HUES48 (cell line): Measurements from ENCODE around the gene HOXC12.

ENCODE experiments used
- H3K27ac ChIP-seq: one replicate; pipeline ENCODE4 v1.7.0; 2013; ENCODE audit warnings: low read depth, low read length, inconsistent platforms
- H3K27me3 ChIP-seq: 2 replicates; pipeline ENCODE4 v1.6.1; 2013; ENCODE audit warnings: mild to moderate bottlenecking, low read length; ENCODE audit not compliant: control insufficient read depth, insufficient read depth
- H3K36me3 ChIP-seq: 2 replicates; pipeline ENCODE4 v1.6.1; 2013; ENCODE audit warnings: low read length; ENCODE audit not compliant: control insufficient read depth, insufficient read depth
- H3K4me1 ChIP-seq: 2 replicates; pipeline ENCODE4 v1.6.1; 2013; ENCODE audit warnings: mild to moderate bottlenecking, low read length; ENCODE audit not compliant: control insufficient read depth, insufficient read depth
- H3K4me3 ChIP-seq: 2 replicates; pipeline ENCODE4 v1.5.1; 2013; ENCODE audit warnings: mild to moderate bottlenecking, low read depth, low read length
- H3K9ac ChIP-seq: 2 replicates; pipeline ENCODE4 v1.6.1; 2013; ENCODE audit warnings: mild to moderate bottlenecking, low read depth, low read length, moderate library complexity
- H3K9me3 ChIP-seq: 2 replicates; pipeline ENCODE4 v1.6.1; 2013; ENCODE audit warnings: low read length; ENCODE audit not compliant: control insufficient read depth, insufficient read depth

The HOXC12 gene

GRCh38 chr12:53995378-53996239 lies 40.9 kb downstream of the HOXC12 start:
- Histone ChIP-seq H3K36me3 (no peaks in the 10 kb centered on the region), H3K4me1 (peaks cover 10% of the 10 kb centered on the region; the same call in 1 of the 2 replicates), H3K27me3 (peaks cover 100% of the 10 kb centered on the region), H3K27ac (no peak overlapping the region), H3K9me3 (no peaks in the 10 kb centered on the region), H3K4me3 (peak overlapping the region; percentile 17; the same call in 1 of the 2 replicates), H3K9ac (no peak overlapping the region)

- no peak overlapping the region for H3K27ac ChIP-seq
- H3K9ac ChIP-seq: no peak overlapping the region
- H3K36me3 ChIP-seq: no peaks in the 10 kb centered on the region
- H3K9me3 ChIP-seq: no peaks in the 10 kb centered on the region
- H3K4me3 ChIP-seq: 0 out of 2 replicates have a peak overlapping the region, but pooled peaks have one; percentile 12
- peaks cover 10% of the 10 kb centered on the region; the same call in 1 of the 2 replicates for H3K4me1 ChIP-seq
- peaks cover 100% of the 10 kb centered on the region for H3K27me3 ChIP-seq
Observed at GRCh38 chr12:53996240-53997203, 41.8 kb downstream of the HOXC12 start.

GRCh38 chr12:53997204-53998109 lies 42.8 kb downstream of the HOXC12 start:
- H3K4me1 ChIP-seq: peaks cover 10% of the 10 kb centered on the region; the same call in 1 of the 2 replicates
- peaks cover 100% of the 10 kb centered on the region for H3K27me3 ChIP-seq
- no peaks in the 10 kb centered on the region for H3K9me3 ChIP-seq
- no peak overlapping the region for H3K4me3 ChIP-seq
- no peak overlapping the region for H3K9ac ChIP-seq
- H3K36me3 ChIP-seq: no peaks in the 10 kb centered on the region
- no peak overlapping the region for H3K27ac ChIP-seq

- Histone ChIP-seq H3K9me3 (no peaks in the 10 kb centered on the region), H3K4me1 (peaks cover 10% of the 10 kb centered on the region; the same call in 1 of the 2 replicates), H3K27me3 (peaks cover 100% of the 10 kb centered on the region), H3K4me3 (no peak overlapping the region), H3K36me3 (no peaks in the 10 kb centered on the region), H3K9ac (no peak overlapping the region), H3K27ac (no peak overlapping the region)
Observed at GRCh38 chr12:53998110-53998899, 43.6 kb downstream of the HOXC12 start.

- no peaks in the 10 kb centered on the region for H3K9me3 ChIP-seq
- no peak overlapping the region for H3K9ac ChIP-seq
- H3K36me3 ChIP-seq: no peaks in the 10 kb centered on the region
- H3K4me1 ChIP-seq: peaks cover 10% of the 10 kb centered on the region; the same call in 1 of the 2 replicates
- H3K27ac ChIP-seq: no peak overlapping the region
- no peak overlapping the region for H3K4me3 ChIP-seq
- peaks cover 100% of the 10 kb centered on the region for H3K27me3 ChIP-seq
Observed at GRCh38 chr12:53998900-53999236, 44.2 kb downstream of the HOXC12 start.

GRCh38 chr12:53999559-54000115 lies 44.9 kb downstream of the HOXC12 start:
- Histone ChIP-seq H3K9me3 (no peaks in the 10 kb centered on the region), H3K4me3 (peak overlapping the region; percentile 46), H3K4me1 (peaks cover 10% of the 10 kb centered on the region; the same call in 1 of the 2 replicates), H3K36me3 (no peaks in the 10 kb centered on the region), H3K27ac (no peak overlapping the region), H3K9ac (no peak overlapping the region), H3K27me3 (peaks cover 100% of the 10 kb centered on the region)

- Histone ChIP-seq H3K9ac (no peak within 1 kb of the TSS), H3K36me3 (no peaks in the 10 kb centered on the region), H3K27me3 (peaks cover 100% of the 10 kb centered on the region), H3K4me1 (peaks cover 7% of the 10 kb centered on the region; the same call in 1 of the 2 replicates), H3K9me3 (no peaks in the 10 kb centered on the region), H3K27ac (no peak within 1 kb of the TSS), H3K4me3 (peak within 1 kb of the TSS; percentile 46)
Observed at GRCh38 chr12:54000116-54001114, 45.7 kb downstream of the HOXC12 start, which contains the start of gene HOXC9. Gene HOXC9 (plus strand): TSS chr12:54000161. CDS start chr12:54000189, 28 bp downstream.

- Histone ChIP-seq H3K27ac (no peak overlapping the region), H3K36me3 (no peaks in the 10 kb centered on the region), H3K9me3 (no peaks in the 10 kb centered on the region), H3K4me1 (peaks cover 7% of the 10 kb centered on the region; the same call in 1 of the 2 replicates), H3K4me3 (no peak overlapping the region), H3K27me3 (peaks cover 100% of the 10 kb centered on the region), H3K9ac (no peak overlapping the region)
Observed at GRCh38 chr12:54001283-54002187, 46.8 kb downstream of the HOXC12 start.
